Measurements from ENCODE around the gene TMEM42.
"Not testable (repeated sequence)": the region's sequence is repeated elsewhere in the genome, so short reads cannot be mapped to it uniquely, and the experiment has no call there.

The TMEM42 gene

DNA sequence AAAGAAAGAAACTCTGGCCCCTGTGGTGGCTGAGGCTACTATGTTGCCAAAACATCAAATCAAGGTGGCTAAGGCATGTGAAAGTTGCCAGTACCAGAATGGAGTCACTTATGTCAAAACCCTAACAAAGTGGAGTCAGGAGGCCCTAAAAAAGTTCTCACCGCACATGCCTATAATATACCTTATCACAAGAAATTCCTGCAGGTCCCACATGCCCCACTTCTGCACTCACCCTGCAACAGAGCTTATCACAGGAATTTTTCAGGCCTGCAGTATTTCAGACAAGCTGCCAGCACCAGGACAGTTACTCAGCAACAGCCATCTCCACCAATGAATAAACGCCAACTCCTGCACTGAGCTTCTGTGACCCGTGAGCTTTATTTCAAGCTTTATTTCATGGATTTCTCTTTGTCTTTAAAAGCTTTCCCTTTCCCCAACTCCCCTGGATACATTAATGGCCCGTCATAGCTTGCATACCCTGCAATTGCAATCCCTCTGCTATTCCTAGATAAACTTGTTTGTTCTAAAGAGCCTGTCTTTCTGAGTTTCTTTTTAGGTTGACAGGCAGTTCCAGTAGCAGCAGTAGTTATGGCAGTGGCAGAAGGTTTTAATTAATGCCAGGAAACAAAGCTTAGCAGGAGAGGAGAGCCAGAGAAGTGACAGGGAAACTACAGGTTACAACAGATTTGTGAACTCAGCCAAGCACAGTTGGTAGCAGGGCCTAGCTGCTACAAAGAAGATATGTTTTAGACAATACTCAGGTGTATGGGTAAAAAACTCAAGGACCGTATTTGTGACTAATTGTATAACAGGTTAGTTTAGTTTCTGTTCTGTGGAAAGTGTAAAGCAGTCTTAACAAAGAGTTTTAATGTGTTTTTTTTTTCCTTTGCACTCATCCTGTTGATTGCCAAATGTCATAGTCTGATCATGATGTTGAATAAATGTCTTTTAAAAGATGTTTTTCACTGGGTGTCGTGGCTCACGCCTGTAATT, 15.9 kb upstream of the TMEM42 start:
- no peak for DNase-seq
- TF ChIP-seq, protein P1, sequence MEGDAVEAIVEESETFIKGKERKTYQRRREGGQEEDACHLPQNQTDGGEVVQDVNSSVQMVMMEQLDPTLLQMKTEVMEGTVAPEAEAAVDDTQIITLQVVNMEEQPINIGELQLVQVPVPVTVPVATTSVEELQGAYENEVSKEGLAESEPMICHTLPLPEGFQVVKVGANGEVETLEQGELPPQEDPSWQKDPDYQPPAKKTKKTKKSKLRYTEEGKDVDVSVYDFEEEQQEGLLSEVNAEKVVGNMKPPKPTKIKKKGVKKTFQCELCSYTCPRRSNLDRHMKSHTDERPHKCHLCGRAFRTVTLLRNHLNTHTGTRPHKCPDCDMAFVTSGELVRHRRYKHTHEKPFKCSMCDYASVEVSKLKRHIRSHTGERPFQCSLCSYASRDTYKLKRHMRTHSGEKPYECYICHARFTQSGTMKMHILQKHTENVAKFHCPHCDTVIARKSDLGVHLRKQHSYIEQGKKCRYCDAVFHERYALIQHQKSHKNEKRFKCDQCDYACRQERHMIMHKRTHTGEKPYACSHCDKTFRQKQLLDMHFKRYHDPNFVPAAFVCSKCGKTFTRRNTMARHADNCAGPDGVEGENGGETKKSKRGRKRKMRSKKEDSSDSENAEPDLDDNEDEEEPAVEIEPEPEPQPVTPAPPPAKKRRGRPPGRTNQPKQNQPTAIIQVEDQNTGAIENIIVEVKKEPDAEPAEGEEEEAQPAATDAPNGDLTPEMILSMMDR (IDR thresholded peaks at IDR 0.05), result no peak

DNA sequence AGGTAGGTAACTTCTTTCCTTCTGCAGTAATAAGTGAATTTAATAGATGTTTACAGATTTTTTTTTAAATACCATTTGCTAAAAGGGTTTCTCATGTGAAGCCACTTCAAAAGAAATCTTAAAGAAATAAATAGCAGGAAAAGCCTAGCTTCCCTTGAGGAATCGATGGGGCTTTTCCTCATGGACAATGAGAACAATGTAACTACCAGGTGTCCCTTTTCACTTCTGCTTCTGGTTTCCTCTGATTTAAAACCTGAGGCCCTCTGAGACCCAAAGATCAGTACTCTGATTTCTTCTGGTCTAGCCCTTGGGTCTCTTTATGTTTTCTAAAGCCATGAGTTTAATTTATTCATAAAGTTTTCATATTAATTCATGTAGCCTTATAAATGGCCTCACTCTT, 13.1 kb upstream of the TMEM42 start:
- no peak overlapping the region for H3K27ac ChIP-seq
- intact Hi-C loops (cut with DNase I; ENCODE audit: low total_unique reads), result no loop called here
- no peak overlapping the region for H3K4me3 ChIP-seq
- no peak for DNase-seq
- H3K4me1 ChIP-seq, result peaks cover 0 to 2% (median 0%) of the 10 kb centered on the region in 4 donors
- no peaks in the 10 kb centered on the region for H3K9me3 ChIP-seq
- TF ChIP-seq, protein P1 (IDR thresholded peaks at IDR 0.05), result no peak
- no peaks in the 10 kb centered on the region for H3K36me3 ChIP-seq
- no peaks in the 10 kb centered on the region for H3K27me3 ChIP-seq

More for the DNA sequence above, 15.9 kb upstream of the TMEM42 start:
- H3K36me3 ChIP-seq, result no peaks in the 10 kb centered on the region
- intact Hi-C loops (cut with DNase I; ENCODE audit: low total_unique reads), result no loop called here
- no peaks in the 10 kb centered on the region for H3K27me3 ChIP-seq
- peaks cover 0 to 2% (median 0%) of the 10 kb centered on the region in 4 donors for H3K4me1 ChIP-seq
- no peaks in the 10 kb centered on the region for H3K9me3 ChIP-seq
- H3K4me3 ChIP-seq, result no peak overlapping the region
- no peak overlapping the region for H3K27ac ChIP-seq

DNA sequence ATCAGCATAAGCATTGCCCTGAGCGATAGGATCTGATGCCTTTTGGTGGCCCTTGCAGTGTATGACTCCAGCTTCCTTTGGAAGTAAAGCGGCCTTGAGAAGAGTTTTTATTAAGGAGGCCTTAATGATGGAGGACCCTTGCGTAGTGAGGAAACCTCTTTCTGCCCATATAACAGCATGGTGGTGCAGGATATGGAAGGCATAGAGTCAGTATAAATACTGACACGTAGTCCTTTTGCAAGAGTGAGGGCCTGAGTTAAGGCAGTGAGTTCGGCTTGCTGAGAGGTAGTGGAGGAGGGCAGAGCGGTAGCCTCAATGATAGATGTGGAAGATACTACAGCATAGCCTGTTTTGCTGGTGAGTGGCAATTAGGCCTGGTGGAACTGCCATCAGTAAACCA, 5.0 kb upstream of the TMEM42 start:
- H3K27ac ChIP-seq; intact Hi-C loops (cut with DNase I; ENCODE audit: low total_unique reads); H3K4me3 ChIP-seq; H3K36me3 ChIP-seq; H3K9me3 ChIP-seq; DNase-seq; H3K4me1 ChIP-seq; H3K27me3 ChIP-seq: not testable (repeated sequence)

DNA sequence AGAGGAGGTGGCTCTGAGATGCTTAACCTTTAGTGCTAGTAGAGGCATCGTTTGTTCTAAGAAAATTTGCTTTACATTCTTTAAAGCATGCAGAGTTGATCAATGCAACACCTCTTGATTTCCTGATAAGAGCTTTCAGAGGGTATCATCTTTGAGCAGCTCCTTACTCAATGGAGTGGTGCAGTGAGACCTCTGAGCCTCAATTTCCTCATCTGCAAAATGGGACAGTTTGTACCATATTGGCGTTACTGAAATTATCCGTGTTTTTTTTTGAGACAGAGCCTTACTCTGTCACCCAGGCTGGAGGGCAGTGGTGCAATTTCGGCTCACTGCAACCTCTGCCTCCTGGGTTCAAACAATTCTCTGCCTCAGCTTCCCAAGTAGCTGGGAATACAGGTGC, 1.6 kb upstream of the TMEM42 start:
- Histone ChIP-seq H3K4me1 (peaks cover 0 to 12% (median 8%) of the 10 kb centered on the region in 4 donors), H3K27me3 (no peaks in the 10 kb centered on the region), H3K4me3 (no peak overlapping the region), H3K27ac (no peak overlapping the region), H3K36me3 (no peaks in the 10 kb centered on the region), H3K9me3 (no peaks in the 10 kb centered on the region)
- intact Hi-C loops (cut with DNase I; ENCODE audit: low total_unique reads), result no loop called here
- no peak for DNase-seq
- TF ChIP-seq, protein P1 (IDR thresholded peaks at IDR 0.05), result no peak

DNA sequence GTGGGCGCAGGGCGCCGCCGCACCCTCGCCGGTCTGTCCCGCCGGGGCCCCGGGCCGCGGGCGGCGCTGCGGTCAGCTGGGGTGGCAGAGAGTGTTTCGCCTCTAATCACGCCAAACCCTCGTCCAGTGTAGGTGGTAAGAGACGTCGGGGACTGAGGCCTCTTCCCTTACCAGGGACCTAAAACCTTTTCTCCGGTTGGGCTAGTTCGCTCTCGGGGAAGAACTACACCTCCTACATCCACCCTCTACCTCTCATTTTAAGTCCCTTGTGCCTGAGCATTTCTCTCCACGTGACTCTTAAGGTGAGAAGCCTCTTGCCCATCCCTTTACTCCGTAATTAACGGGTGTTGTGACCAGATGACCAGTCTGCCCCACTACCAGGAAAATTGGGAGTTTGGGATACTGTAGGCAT, 520 bp downstream of the TMEM42 start:
- Histone ChIP-seq H3K4me3 (peak overlapping the region; percentile 70 to 73), H3K9me3 (no peaks in the 10 kb centered on the region), H3K27me3 (no peaks in the 10 kb centered on the region), H3K27ac (peak overlapping the region; percentile 79 to 91), H3K4me1 (peaks cover 0 to 12% (median 8%) of the 10 kb centered on the region in 4 donors), H3K36me3 (peaks cover 0 to 10% (median 3%) of the 10 kb centered on the region in 3 donors)
- intact Hi-C loops (cut with DNase I; ENCODE audit: low total_unique reads), result no loop called here
- TF ChIP-seq, protein P1 (IDR thresholded peaks at IDR 0.05), result no peak
- no peak for DNase-seq
